ENCODE results near the gene CARD10.

Gene CARD10

DNA sequence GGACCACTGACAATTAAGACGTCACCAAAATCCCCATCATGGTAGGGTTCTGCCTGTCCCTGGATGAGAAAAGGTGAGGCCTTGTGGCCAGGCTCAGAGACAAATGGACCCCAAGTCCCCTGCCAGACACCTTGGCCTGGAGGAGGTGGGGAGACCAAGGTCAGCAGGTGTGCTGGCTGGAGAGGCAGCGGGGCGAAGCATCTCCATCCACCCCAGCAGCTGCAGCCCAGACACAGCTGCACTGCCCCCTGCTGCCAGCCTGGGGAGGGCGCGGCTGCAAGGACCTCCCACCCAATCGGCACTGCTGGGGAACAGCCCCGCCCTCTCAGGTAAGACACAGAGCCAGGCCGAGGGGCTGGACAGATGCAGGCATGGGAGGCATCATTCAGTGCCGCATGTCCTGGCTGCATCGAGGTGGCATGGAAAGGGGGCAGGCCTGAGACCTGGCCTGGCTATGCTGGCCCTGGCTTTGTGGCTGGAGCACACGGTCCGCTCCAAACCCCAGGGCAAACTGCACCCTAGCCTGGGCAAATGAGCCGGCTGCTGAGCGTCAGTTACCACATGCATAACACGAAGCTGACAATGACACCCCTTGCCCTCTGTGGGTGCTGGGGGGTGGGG, 20.8 kb downstream of the CARD10 start:
- no peak overlapping the region for H3K27ac ChIP-seq (ENCODE audit: low read length)

DNA sequence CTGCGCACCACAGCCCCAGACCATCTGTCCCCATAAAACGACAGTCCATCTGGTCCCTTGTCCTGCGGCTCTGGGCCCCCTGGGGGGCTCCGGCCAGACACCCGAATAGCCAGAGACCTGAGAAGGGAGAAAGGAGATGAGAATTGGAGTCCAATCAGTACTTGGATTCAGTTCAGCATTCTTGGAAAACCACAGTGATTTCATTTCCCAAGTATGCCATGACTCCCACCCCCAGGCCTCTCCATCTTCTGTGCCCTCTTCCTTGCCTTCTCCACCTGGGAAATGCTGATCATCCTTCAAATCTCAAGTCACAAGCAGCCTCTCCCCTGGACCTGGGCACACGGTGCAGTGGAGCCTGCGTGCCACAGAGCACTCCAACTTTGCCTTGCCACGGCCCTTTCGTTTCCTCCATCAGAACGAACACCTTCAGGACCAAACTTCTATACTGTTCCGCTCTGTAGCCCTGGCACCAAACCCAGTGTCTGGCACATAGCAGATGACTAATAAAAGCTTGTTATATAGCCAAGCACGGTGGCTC, 22.1 kb downstream of the CARD10 start:
- Histone ChIP-seq H3K9ac (ENCODE audit: low read depth, low read length) (no peak overlapping the region), H3K9me3 (ENCODE audit: insufficient read depth, low read depth, low read length) (no peaks in the 10 kb centered on the region), H3K36me3 (ENCODE audit: insufficient read depth, low read depth, low read length) (no peaks in the 10 kb centered on the region), H3K4me1 (ENCODE audit: insufficient read depth, low read length) (0 out of 2 replicates have a peak, but pooled peaks cover 4% of the 10 kb centered on the region), H3K4me3 (ENCODE audit: low read length) (no peak overlapping the region), H3K27me3 (ENCODE audit: insufficient read depth, low read length) (no peaks in the 10 kb centered on the region), H3K27ac (ENCODE audit: low read length) (no peak overlapping the region)

More for the DNA sequence above, 20.8 kb downstream of the CARD10 start:
- no peaks in the 10 kb centered on the region for H3K27me3 ChIP-seq (ENCODE audit: insufficient read depth, low read length)
- no peak overlapping the region for H3K9ac ChIP-seq (ENCODE audit: low read depth, low read length)
- H3K4me1 ChIP-seq (ENCODE audit: insufficient read depth, low read length): 0 out of 2 replicates have a peak, but pooled peaks cover 4% of the 10 kb centered on the region
- no peaks in the 10 kb centered on the region for H3K9me3 ChIP-seq (ENCODE audit: insufficient read depth, low read depth, low read length)
- H3K4me3 ChIP-seq (ENCODE audit: low read length): no peak overlapping the region
- H3K36me3 ChIP-seq (ENCODE audit: insufficient read depth, low read depth, low read length): no peaks in the 10 kb centered on the region

DNA sequence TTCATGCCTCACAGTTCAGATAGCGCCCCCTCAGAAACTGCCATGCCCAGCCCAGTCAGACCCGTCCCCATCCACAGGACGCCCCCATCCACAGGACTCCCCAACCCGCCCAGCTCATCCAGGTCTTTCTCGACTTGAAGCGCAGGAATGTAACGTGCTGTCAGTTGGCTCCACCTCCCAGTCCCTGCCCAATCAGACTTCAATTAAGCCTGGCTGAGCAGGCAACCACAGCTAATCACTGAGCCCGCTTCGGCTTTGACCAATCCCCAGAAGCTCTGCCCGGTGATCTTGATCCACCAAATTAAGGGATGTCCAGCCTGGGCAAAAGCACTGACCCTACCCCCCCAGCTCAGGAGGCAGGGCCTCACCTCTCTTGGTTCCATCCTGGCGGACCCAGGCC, 22.6 kb downstream of the CARD10 start:
- Histone ChIP-seq H3K4me1 (ENCODE audit: insufficient read depth, low read length) (0 out of 2 replicates have a peak, but pooled peaks cover 3% of the 10 kb centered on the region), H3K9me3 (ENCODE audit: insufficient read depth, low read depth, low read length) (no peaks in the 10 kb centered on the region), H3K9ac (ENCODE audit: low read depth, low read length) (no peak overlapping the region), H3K4me3 (ENCODE audit: low read length) (no peak overlapping the region), H3K27me3 (ENCODE audit: insufficient read depth, low read length) (no peaks in the 10 kb centered on the region), H3K36me3 (ENCODE audit: insufficient read depth, low read depth, low read length) (no peaks in the 10 kb centered on the region), H3K27ac (ENCODE audit: low read length) (no peak overlapping the region)

DNA sequence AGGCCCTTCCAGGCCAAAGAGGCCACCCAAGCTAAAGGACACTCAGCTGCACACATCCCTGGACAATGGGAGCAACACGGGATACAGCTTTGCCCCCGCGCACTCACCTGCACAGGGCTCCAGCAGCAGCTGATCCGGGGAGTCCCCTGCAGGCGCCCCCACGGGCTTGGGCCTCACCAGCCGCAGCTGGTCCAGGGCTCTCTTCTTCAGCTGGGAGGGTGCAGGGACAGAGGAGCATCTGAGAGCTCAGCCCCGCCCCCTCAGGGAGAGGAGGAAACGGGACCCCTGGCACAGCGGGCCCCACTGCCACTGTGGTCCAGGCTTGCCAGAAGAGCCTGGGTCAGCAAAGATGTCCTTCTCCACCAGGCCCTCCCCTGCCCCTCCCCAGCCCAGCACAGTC, 25.2 kb downstream of the CARD10 start:
- no peaks in the 10 kb centered on the region for H3K4me1 ChIP-seq (ENCODE audit: insufficient read depth, low read length)
- no peak overlapping the region for H3K27ac ChIP-seq (ENCODE audit: low read length)
- no peaks in the 10 kb centered on the region for H3K27me3 ChIP-seq (ENCODE audit: insufficient read depth, low read length)
- no peak overlapping the region for H3K9ac ChIP-seq (ENCODE audit: low read depth, low read length)
- no peak overlapping the region for H3K4me3 ChIP-seq (ENCODE audit: low read length)
- no peaks in the 10 kb centered on the region for H3K9me3 ChIP-seq (ENCODE audit: insufficient read depth, low read depth, low read length)
- H3K36me3 ChIP-seq (ENCODE audit: insufficient read depth, low read depth, low read length): no peaks in the 10 kb centered on the region

DNA sequence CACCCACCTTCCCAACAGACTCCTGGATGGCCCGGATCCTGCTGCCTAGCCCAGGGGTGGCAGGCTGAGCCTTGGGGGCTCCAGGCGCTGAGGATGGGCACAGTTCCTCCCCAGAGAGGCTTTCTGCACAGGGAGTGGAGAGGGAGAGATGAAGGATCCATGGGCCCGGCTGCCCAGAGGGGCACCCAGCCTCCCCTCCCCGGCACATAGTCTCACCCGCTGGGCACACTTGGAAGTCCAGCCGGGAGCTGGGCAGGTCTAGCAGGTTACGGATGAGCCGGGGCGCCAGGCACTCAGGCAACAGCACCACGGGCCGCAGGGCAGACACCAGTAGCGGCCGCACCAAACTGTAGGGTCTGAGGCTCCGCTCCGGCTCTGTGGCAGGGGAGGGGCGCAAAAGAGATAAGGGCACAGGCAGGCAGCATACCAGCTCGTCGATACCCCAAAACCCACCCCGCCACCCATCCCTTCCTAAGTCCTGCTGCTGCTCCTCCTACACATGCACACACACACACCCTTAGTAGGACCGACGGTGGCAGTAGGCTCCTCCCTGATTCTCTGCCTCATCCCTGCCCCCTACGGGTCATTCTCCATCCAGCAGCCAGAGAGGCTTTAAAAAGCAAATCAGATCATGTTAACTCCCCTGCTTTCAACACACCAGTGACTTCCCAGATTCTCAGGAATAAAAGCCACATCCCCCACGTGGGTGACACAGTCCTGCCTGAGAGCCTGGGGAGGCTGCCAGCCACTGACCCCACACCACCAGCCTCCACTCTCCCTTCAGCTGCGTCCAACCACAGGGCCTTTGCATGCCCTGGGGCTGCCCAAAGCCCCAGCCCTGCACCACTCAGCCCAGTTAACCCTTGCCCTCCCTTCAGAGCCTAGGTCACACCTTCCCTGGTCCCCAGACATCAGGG, 26.5 kb downstream of the CARD10 start:
- Histone ChIP-seq H3K27me3 (ENCODE audit: insufficient read depth, low read length) (no peaks in the 10 kb centered on the region), H3K36me3 (ENCODE audit: insufficient read depth, low read depth, low read length) (no peaks in the 10 kb centered on the region), H3K4me1 (ENCODE audit: insufficient read depth, low read length) (no peaks in the 10 kb centered on the region; the same call in 1 of the 2 replicates), H3K9ac (ENCODE audit: low read depth, low read length) (no peak overlapping the region), H3K9me3 (ENCODE audit: insufficient read depth, low read depth, low read length) (no peaks in the 10 kb centered on the region), H3K4me3 (ENCODE audit: low read length) (no peak overlapping the region), H3K27ac (ENCODE audit: low read length) (no peak overlapping the region)

DNA sequence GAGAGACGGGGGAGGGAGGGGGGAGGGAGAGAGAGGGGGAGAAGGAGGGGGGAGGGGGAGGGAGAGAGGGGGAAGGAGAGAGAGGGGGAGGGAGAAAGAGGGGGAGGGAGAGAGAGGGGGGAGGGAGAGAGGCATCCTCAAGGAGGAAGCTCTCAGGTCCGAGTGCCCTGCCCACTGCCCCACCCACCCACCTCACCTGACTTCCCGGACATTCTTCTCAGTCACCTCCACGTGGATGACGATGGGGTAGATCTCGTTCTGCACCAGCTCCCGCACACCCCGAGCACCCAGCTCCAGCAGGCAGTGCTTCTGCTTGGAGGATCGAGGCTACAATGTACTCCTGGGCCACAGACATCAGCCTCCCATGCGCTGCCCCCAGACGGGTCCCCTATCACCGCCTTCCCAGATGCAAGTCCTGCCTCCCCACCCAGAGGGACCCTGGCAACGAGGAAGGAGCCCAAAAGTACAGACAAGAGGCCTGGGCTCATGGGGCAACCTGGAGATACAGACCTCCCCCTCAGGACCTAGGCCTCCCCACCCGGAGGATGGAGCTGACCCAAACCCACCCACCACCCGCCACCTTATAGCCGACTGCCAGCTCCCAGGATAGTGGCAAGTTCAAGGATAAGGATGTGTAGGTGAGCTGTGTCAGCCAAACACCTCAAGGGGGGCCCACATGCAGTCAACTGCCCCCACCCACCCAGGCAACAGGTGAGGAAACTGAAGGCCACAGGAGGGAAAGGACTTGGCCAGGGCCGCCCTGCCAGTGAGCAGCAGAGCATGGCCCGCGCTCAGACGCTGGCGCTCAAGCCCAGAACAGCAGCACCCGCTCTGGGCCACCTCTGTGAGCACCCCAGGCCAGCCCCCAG, 27.4 kb downstream of the CARD10 start:
- H3K9ac ChIP-seq (ENCODE audit: low read depth, low read length): no peak overlapping the region
- H3K4me1 ChIP-seq (ENCODE audit: insufficient read depth, low read length): peaks cover under 1% of the 10 kb centered on the region; the same call in 1 of the 2 replicates
- H3K4me3 ChIP-seq (ENCODE audit: low read length): no peak overlapping the region
- H3K27ac ChIP-seq (ENCODE audit: low read length): no peak overlapping the region
- H3K9me3 ChIP-seq (ENCODE audit: insufficient read depth, low read depth, low read length): no peaks in the 10 kb centered on the region
- H3K36me3 ChIP-seq (ENCODE audit: insufficient read depth, low read depth, low read length): no peaks in the 10 kb centered on the region
- H3K27me3 ChIP-seq (ENCODE audit: insufficient read depth, low read length): no peaks in the 10 kb centered on the region

DNA sequence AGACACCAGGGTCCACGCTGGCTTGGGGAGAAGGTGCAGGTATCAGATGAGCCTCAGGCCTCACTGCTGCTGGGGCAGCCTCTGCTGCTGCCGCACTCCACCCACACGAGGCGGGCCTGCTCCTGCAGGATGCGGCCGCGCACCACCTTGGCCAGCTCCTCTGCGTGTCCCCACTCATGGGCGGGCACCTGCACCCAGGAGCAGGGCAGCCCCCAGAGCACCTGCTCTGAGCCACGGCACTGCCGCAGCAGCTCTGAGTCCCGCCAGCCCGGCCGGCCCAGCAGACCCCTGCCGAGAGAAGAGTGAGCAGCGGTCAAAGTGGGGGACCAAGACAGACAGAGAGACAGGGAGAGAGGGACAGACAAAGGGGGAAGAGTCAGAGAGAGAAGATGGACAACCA, 28.1 kb downstream of the CARD10 start:
- no peak overlapping the region for H3K27ac ChIP-seq (ENCODE audit: low read length)
- H3K4me3 ChIP-seq (ENCODE audit: low read length): no peak overlapping the region
- H3K9ac ChIP-seq (ENCODE audit: low read depth, low read length): no peak overlapping the region
- H3K36me3 ChIP-seq (ENCODE audit: insufficient read depth, low read depth, low read length): no peaks in the 10 kb centered on the region
- H3K9me3 ChIP-seq (ENCODE audit: insufficient read depth, low read depth, low read length): no peaks in the 10 kb centered on the region
- peaks cover 4% of the 10 kb centered on the region; the same call in 1 of the 2 replicates for H3K4me1 ChIP-seq (ENCODE audit: insufficient read depth, low read length)
- peaks cover under 1% of the 10 kb centered on the region; the same call in 1 of the 2 replicates for H3K27me3 ChIP-seq (ENCODE audit: insufficient read depth, low read length)

DNA sequence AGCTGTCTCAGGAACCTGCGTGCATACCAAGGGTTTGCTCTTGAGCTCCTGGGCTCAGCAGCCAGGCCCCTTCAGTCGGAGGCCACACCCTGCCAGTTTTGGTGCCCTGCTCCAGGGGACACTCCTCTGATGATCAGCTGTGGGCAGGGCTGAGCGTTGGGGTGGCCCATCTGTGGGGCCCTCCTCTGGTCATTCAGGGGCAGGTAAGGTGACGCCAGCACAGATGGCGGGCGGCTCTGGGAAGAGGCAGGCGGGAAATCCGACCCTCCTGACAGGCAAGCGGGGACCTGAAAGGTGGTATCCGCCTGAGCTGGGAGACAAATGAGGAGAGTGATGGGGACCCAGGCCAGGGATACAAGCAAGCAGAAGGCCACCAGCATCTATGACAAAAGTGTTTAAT, 29.2 kb downstream of the CARD10 start:
- no peak overlapping the region for H3K4me3 ChIP-seq (ENCODE audit: low read length)
- no peaks in the 10 kb centered on the region for H3K9me3 ChIP-seq (ENCODE audit: insufficient read depth, low read depth, low read length)
- peaks cover 9% of the 10 kb centered on the region for H3K27me3 ChIP-seq (ENCODE audit: insufficient read depth, low read length)
- no peaks in the 10 kb centered on the region for H3K36me3 ChIP-seq (ENCODE audit: insufficient read depth, low read depth, low read length)
- H3K4me1 ChIP-seq (ENCODE audit: insufficient read depth, low read length): peaks cover 4% of the 10 kb centered on the region; the same call in 1 of the 2 replicates
- no peak overlapping the region for H3K27ac ChIP-seq (ENCODE audit: low read length)
- no peak overlapping the region for H3K9ac ChIP-seq (ENCODE audit: low read depth, low read length)

DNA sequence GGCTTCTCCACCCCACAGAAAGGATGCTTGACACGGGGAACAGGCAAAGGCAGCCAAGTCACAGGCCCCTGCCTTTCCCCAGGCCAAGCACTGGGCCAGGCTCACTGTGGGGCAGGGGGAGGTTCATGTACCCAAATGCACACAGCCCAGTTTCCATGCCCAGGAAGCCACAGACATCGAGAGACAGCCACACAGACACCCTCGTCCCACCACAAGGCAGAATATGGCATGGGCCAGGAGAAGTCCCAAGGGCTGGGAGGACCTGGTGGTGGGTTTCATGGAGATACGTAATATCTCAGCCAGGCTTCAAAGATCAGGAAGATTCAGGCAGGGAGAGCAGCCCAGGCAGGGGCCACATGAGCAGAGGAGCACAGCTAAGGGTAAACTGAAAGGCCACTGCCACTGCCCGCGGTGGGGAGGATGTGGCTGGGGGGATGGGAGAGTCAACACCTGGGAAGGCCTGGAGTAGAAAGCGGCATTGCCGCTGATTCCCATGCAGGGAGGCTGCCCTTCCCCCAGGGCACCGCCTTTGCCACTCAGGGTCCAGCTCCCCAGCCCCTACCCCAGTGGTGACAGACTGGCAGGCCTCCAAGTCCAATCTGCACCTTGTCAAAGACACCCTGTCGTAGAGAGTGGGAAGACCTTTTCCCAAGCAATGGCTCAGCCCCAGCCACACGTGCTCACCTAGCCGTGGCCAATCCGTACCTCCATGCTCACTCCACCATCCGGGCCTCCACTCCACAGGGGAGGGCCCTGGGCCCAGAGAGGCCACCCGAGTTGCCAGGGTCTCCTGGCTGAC, 30.7 kb downstream of the CARD10 start:
- Histone ChIP-seq H3K9ac (ENCODE audit: low read depth, low read length) (no peak overlapping the region), H3K9me3 (ENCODE audit: insufficient read depth, low read depth, low read length) (no peaks in the 10 kb centered on the region), H3K27ac (ENCODE audit: low read length) (no peak overlapping the region), H3K4me1 (ENCODE audit: insufficient read depth, low read length) (peaks cover 7% of the 10 kb centered on the region; the same call in 1 of the 2 replicates), H3K4me3 (ENCODE audit: low read length) (no peak overlapping the region), H3K27me3 (ENCODE audit: insufficient read depth, low read length) (peaks cover 9% of the 10 kb centered on the region), H3K36me3 (ENCODE audit: insufficient read depth, low read depth, low read length) (no peaks in the 10 kb centered on the region)

DNA sequence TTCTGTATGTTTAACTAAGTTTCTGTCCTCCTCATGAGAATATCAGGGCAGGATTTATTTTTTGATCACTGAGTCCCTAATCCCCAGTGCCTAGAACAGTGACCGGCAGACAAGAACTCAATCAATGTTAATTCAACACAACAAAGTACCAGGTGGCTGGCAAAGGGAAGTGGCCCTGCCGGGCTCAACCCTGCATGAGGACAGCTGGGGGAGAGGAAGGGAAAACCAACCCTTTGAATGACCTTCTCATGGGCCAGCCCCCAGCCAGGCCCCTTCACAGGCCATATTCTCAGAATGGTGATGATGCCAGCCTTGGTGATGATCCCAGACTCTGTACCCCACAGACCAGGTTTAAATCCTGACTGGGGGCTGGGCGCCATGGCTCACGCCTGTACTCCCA, 31.6 kb downstream of the CARD10 start:
- no peak overlapping the region for H3K9ac ChIP-seq (ENCODE audit: low read depth, low read length)

More for the DNA sequence above, 31.6 kb downstream of the CARD10 start:
- Histone ChIP-seq H3K36me3 (ENCODE audit: insufficient read depth, low read depth, low read length) (no peaks in the 10 kb centered on the region), H3K27me3 (ENCODE audit: insufficient read depth, low read length) (peaks cover 9% of the 10 kb centered on the region), H3K9me3 (ENCODE audit: insufficient read depth, low read depth, low read length) (no peaks in the 10 kb centered on the region), H3K4me3 (ENCODE audit: low read length) (no peak overlapping the region), H3K27ac (ENCODE audit: low read length) (no peak overlapping the region), H3K4me1 (ENCODE audit: insufficient read depth, low read length) (peaks cover 7% of the 10 kb centered on the region; the same call in 1 of the 2 replicates)
